Measurements from ENCODE around the gene MED27.

The MED27 gene

DNA sequence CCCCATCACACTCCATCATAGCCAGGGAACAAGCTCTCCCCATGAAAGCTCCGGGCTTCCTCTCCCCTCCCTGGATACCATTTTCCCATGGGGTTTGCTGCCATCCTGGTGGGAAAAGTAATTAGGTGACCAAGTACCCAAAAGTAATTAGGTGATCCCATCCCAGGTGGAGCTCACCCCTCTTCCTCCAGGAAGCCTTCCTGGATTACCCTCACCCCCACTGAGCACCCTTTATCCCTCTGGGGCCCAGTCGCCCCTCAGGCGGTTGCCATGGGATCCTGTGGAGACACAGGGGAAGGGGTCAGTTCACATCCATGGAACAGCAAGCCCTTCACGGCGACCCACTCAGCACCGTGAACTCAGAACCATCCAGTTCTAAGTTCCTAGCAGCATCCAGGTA, 265.0 kb downstream of the MED27 start:
- no peak for TF ChIP-seq NFIC (IDR thresholded peaks at IDR 0.05)
- TF ChIP-seq ZBTB7A (IDR thresholded peaks at IDR 0.05; ENCODE audit: low read depth) = no peak
- TF ChIP-seq TEAD4 (IDR thresholded peaks at IDR 0.05) = no peak
- no peak for TF ChIP-seq CEBPB (IDR thresholded peaks at IDR 0.05)
- TF ChIP-seq CREB1 (IDR thresholded peaks at IDR 0.05; ENCODE audit: low read depth) = no peak
- no peak for TF ChIP-seq FOXM1 (IDR thresholded peaks at IDR 0.05; ENCODE audit: borderline replicate concordance, low read depth)
- TF ChIP-seq YY1 (IDR thresholded peaks at IDR 0.05; ENCODE audit: low read depth) = no peak
- no peak for TF ChIP-seq MAX (IDR thresholded peaks at IDR 0.05)
- no peak for TF ChIP-seq EGR1 (IDR thresholded peaks at IDR 0.05)
- no peak for TF ChIP-seq TCF12 (IDR thresholded peaks at IDR 0.05; ENCODE audit: low read depth)
- no peak for TF ChIP-seq TAF1 (IDR thresholded peaks at IDR 0.05; ENCODE audit: low read depth)
- no peak for TF ChIP-seq RAD21 (IDR thresholded peaks at IDR 0.05; ENCODE audit: low read depth)

GRCh38 chr9:131813116-131813515, 266.6 kb downstream of the MED27 start:
- TF ChIP-seq REST (IDR thresholded peaks at IDR 0.05; ENCODE audit: low read depth) (no peak), EP300 (IDR thresholded peaks at IDR 0.05; ENCODE audit: borderline replicate concordance) (no peak), FOXM1 (IDR thresholded peaks at IDR 0.05; ENCODE audit: borderline replicate concordance, low read depth) (no peak), ZBTB7A (IDR thresholded peaks at IDR 0.05; ENCODE audit: low read depth) (no peak), CEBPB (IDR thresholded peaks at IDR 0.05) (no peak), EGR1 (IDR thresholded peaks at IDR 0.05) (no peak), NFIC (IDR thresholded peaks at IDR 0.05) (no peak), USF1 (IDR thresholded peaks at IDR 0.05) (no peak), TEAD4 (IDR thresholded peaks at IDR 0.05) (no peak), MAX (IDR thresholded peaks at IDR 0.05) (no peak), YY1 (IDR thresholded peaks at IDR 0.05; ENCODE audit: low read depth) (no peak), TAF1 (IDR thresholded peaks at IDR 0.05; ENCODE audit: low read depth) (no peak), RAD21 (IDR thresholded peaks at IDR 0.05; ENCODE audit: low read depth) (no peak), CREB1 (IDR thresholded peaks at IDR 0.05; ENCODE audit: low read depth) (no peak), TCF12 (IDR thresholded peaks at IDR 0.05; ENCODE audit: low read depth) (no peak)

DNA sequence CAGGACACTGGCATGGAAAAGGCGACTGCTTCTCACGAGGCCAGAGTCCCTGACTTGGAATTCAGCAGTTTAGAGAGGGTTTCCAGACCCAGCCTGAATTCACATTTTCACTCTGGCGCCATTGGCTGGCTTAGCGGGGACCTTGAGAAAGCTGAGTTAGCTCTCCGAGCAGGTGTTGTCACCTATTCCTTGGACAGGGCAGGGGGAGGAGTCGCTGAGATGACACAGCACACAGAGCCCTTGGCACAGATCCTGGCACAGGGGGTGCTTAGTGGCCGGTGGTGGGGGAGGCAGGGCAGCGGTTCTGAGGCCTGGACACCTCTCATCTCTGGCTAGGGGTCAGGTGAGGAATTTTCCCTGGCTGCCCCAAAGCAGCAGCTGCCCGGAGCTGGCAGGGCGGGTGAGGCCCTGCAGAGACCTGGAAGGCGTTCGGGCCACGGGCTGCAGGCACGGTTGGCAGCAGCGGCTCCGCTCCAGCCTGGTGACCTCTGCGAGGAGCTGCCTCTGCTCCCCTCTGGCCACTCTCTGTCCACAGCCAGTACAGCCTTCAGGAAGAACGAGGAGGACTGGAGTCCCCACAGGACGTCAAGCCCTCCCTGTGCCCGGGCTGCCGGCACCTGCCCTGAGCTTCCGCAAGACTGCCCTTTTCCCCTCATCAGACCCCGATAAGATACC, 267.4 kb downstream of the MED27 start:
- TF ChIP-seq EGR1 (IDR thresholded peaks at IDR 0.05) = no peak

DNA sequence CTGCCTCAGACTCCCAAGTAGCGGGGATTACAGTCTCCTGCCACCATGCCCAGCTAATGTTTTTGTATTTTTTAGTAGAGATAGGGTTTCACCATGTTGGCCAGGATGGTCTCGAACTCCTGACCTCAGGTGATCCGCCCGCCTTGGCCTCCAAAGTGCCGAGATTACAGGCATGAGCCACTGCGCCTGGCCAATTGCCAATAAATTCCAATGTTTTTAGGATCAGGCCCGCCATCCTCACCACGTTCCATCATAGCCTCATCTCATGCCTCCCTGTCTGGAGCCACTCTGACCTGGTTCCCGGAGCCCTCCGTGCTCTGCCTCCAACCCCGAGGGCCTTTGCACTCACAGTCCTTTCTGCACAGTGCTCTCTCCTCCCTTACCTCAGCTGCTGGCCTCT, 268.3 kb downstream of the MED27 start:
- TF ChIP-seq TEAD4 (IDR thresholded peaks at IDR 0.05) = no peak
- no peak for TF ChIP-seq EGR1 (IDR thresholded peaks at IDR 0.05)
- TF ChIP-seq RAD21 (IDR thresholded peaks at IDR 0.05; ENCODE audit: low read depth) = no peak
- TF ChIP-seq CREB1 (IDR thresholded peaks at IDR 0.05; ENCODE audit: low read depth) = no peak
- TF ChIP-seq MAX (IDR thresholded peaks at IDR 0.05) = no peak
- TF ChIP-seq TAF1 (IDR thresholded peaks at IDR 0.05; ENCODE audit: low read depth) = no peak
- TF ChIP-seq ZBTB7A (IDR thresholded peaks at IDR 0.05; ENCODE audit: low read depth) = no peak

GRCh38 chr9:131810351-131811170, 269.1 kb downstream of the MED27 start:
- no peak for TF ChIP-seq TAF1 (IDR thresholded peaks at IDR 0.05; ENCODE audit: low read depth)
- TF ChIP-seq TCF12 (IDR thresholded peaks at IDR 0.05; ENCODE audit: low read depth) = no peak
- no peak for TF ChIP-seq YY1 (IDR thresholded peaks at IDR 0.05; ENCODE audit: low read depth)
- no peak for TF ChIP-seq TEAD4 (IDR thresholded peaks at IDR 0.05)
- TF ChIP-seq ZBTB7A (IDR thresholded peaks at IDR 0.05; ENCODE audit: low read depth) = no peak
- TF ChIP-seq RAD21 (IDR thresholded peaks at IDR 0.05; ENCODE audit: low read depth) = no peak
- TF ChIP-seq EGR1 (IDR thresholded peaks at IDR 0.05) = no peak
- no peak for TF ChIP-seq REST (IDR thresholded peaks at IDR 0.05; ENCODE audit: low read depth)
- no peak for TF ChIP-seq CEBPB (IDR thresholded peaks at IDR 0.05)
- no peak for TF ChIP-seq FOXM1 (IDR thresholded peaks at IDR 0.05; ENCODE audit: borderline replicate concordance, low read depth)
- TF ChIP-seq MAX (IDR thresholded peaks at IDR 0.05) = no peak

All from Ishikawa (cell line).